GM10266 (cell line): ENCODE measurements around the gene ZCCHC24.

Experiments used
- DNase-seq: peaks from one replicate; pipeline ENCODE4 v3.0.0; 2012; ENCODE audit errors: extremely low spot score
- CTCF ChIP-seq: IDR thresholded peaks from 2 replicates; pipeline ENCODE4 v1.5.1; 2012; ENCODE audit warnings: mild to moderate bottlenecking, low read depth; ENCODE audit not compliant: control insufficient read depth, insufficient read depth; ENCODE audit errors: missing control alignments

The ZCCHC24 gene

DNA sequence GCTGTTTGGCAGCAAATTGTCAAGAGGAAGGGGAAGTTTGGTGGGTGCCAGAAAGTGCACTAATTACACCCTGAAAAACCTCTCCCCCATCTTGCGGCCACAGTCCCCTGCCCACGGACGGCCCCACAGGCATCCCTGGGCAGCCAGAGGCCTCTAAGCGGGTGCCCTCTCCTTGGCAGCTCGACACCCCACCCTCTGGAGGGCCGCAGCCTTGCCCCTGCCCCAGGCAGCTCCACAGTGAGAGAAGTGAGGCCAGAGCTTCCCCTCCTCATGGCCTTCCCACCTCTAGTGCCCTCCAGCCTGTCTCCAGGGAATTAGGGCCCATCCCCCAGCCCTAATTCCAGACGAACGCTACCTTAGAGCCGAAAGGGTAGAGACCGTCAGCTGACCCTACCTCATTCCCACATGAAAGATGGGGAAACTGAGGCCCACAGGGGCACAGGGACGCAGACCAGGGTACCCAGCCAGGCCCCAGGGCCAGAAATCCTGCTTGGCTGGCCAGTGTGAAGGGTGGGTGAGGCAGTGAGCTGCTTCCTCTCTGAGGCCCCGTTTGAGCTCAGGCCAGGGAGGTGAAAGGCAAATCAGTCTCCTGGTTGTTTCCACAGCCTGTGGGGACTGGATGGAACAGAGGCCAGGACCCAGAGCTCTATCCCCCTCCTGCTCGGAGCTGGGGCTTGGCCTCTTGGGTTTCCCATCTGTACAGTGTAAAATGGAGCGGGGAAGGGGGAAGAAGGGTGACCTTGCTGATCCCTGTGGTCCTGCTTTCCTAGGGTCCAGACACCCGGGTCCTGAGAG lies 10.0 kb downstream of the ZCCHC24 start:
- TF ChIP-seq CTCF: no peak
- no peak for DNase-seq

DNA sequence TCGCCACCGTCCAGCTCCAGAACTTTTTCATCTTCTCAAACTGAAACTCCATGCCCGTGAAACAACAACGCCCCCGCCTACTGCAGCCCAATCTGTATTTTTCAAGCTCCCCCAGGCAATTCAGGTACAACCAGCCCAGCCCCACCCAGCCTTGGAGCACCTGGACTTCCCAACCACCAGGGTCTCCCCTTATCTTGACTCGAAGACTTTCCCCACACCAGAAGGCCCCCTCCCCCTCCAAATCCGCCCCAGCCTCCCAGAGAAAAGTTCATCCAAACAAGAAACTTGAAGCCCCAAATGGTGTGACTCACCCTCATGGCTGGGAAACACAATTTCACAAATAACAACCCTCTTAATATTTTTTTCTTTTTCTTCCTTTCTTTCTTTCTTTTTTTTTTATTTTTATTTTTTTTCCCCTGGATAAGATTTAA lies 10.6 kb downstream of the ZCCHC24 start:
- TF ChIP-seq CTCF: no peak

GRCh38 chr10:79434223-79434687 lies 11.2 kb downstream of the ZCCHC24 start:
- TF ChIP-seq CTCF: no peak
- no peak for DNase-seq

More for the DNA sequence above, 10.6 kb downstream of the ZCCHC24 start:
- DNase-seq: no peak

- no peak for TF ChIP-seq CTCF
- DNase-seq: no peak
Measured at GRCh38 chr10:79433324-79434222, 11.9 kb downstream of the ZCCHC24 start.

GRCh38 chr10:79431891-79432831 lies 13.3 kb downstream of the ZCCHC24 start:
- no peak for TF ChIP-seq CTCF

DNA sequence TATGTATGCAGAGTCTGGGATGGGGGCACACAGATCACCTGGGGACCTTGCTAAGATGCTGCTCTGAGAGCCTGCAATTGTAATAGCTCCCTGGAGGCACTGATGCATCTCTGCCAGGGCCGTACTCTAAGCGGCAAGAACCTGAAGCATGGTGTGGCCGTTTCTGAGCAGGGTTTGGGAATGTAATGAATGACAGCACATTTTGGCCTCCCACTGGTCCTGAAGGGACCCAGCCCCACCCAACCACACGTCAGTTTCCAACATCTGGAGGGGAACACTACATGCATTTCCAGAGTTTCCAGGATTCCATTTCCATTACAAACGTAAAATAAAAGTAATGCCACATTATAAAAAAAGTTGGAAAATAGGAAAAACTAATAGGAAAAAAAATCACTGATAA lies 14.0 kb downstream of the ZCCHC24 start:
- no peak for DNase-seq
- no peak for TF ChIP-seq CTCF

More at GRCh38 chr10:79431891-79432831, 13.3 kb downstream of the ZCCHC24 start:
- no peak for DNase-seq
